ENCODE results near the gene ULK4.

- TF ChIP-seq CTCF (IDR thresholded peaks at IDR 0.05 in 8 of 11, conservative IDR thresholded peaks at IDR 0.05 in 3 of 11) (no peak), POLR2A (IDR thresholded peaks at IDR 0.05) (no peak), POLR2AphosphoS5 (IDR thresholded peaks at IDR 0.05) (no peak)
Measured at GRCh38 chr3:41652506-41652905, 309.4 kb downstream of the ULK4 start.

Measured in spleen (tissue), 7 donors.